HCEC 1CT (cell line): ENCODE data around the gene ITGB6.
"Not testable (repeated sequence)": the region's sequence is repeated elsewhere in the genome, so short reads cannot be mapped to it uniquely, and the experiment has no call there.

Experiments
- DNase-seq: peaks from one replicate; pipeline ENCODE4 v3.0.0-alpha.2; 2017

The ITGB6 gene

GRCh38 chr2:160175169-160176134, 24.6 kb downstream of the ITGB6 start:
- DNase-seq, result no peak

- no peak for DNase-seq
Measured at GRCh38 chr2:160174322-160174721, 25.8 kb downstream of the ITGB6 start.

- no peak for DNase-seq
Measured at GRCh38 chr2:160169988-160170387, 30.1 kb downstream of the ITGB6 start.

- DNase-seq, result no peak
Measured at GRCh38 chr2:160169471-160169870, 30.6 kb downstream of the ITGB6 start.

GRCh38 chr2:160168878-160169277, 31.2 kb downstream of the ITGB6 start:
- DNase-seq, result no peak

GRCh38 chr2:160167089-160167740, 32.9 kb downstream of the ITGB6 start:
- DNase-seq, result no peak

GRCh38 chr2:160165996-160166395, 34.1 kb downstream of the ITGB6 start:
- DNase-seq, result no peak

GRCh38 chr2:160165081-160165480, 35.0 kb downstream of the ITGB6 start:
- no peak for DNase-seq

GRCh38 chr2:160157861-160158829, 41.9 kb downstream of the ITGB6 start:
- DNase-seq, result no peak

- DNase-seq, result peak; percentile 87
Measured at GRCh38 chr2:160156665-160157064, 43.4 kb downstream of the ITGB6 start.

GRCh38 chr2:160156100-160156499, 44.0 kb downstream of the ITGB6 start:
- DNase-seq, result no peak

- DNase-seq, result not testable (repeated sequence)
Measured at GRCh38 chr2:160148419-160148818, 51.7 kb downstream of the ITGB6 start.

- DNase-seq, result no peak
Measured at GRCh38 chr2:160145471-160145870, 54.6 kb downstream of the ITGB6 start.

GRCh38 chr2:160144280-160144990, 55.6 kb downstream of the ITGB6 start:
- DNase-seq, result no peak

- DNase-seq, result no peak
Measured at GRCh38 chr2:160142472-160142871, 57.6 kb downstream of the ITGB6 start.

- DNase-seq, result no peak
Measured at GRCh38 chr2:160141912-160142311, 58.2 kb downstream of the ITGB6 start.

- no peak for DNase-seq
Measured at GRCh38 chr2:160141419-160141818, 58.7 kb downstream of the ITGB6 start.

- DNase-seq, result no peak
Measured at GRCh38 chr2:160140471-160140870, 59.6 kb downstream of the ITGB6 start.

GRCh38 chr2:160139991-160140390, 60.1 kb downstream of the ITGB6 start:
- peak; percentile 41 for DNase-seq

GRCh38 chr2:160139350-160139749, 60.7 kb downstream of the ITGB6 start:
- no peak for DNase-seq

GRCh38 chr2:160138406-160138805, 61.7 kb downstream of the ITGB6 start:
- no peak for DNase-seq

- no peak for DNase-seq
Measured at GRCh38 chr2:160137464-160137863, 62.6 kb downstream of the ITGB6 start.
